K562 (cell line): ENCODE data around the gene CRADD. TPM values are rescaled to one million over a fixed set of nuclear protein-coding genes. Genes with fewer than 3 reads are reported as not detected.

Experiments
- ATAC-seq: fragments of 200-7000 bp; cut with Tn5 transposase; 3 replicates; pipeline ENCODE4 v1.9.1; 2020; ENCODE audit warnings: moderate library complexity
- BruUV-seq: library from RNA; stranded (reverse); fragments of 400-500 nt; replicated peaks from 2 replicates; lab custom pipeline; 2021; lab: Mats Ljungman, UMichigan
- CTCF ChIA-PET: fragments of 300-600 bp; formaldehyde crosslinking; extraction: SDS; loops from one replicate; lab custom pipeline; 2021; ENCODE audit warnings: low intra/inter-chr PET ratio; lab: Yijun Ruan, JAX
- POLR2A ChIA-PET: fragments of 300-600, 350-650 bp; sonication (Branson Sonifier 250); formaldehyde crosslinking; extraction: SDS; loops from one replicate; lab custom pipeline; 2021; ENCODE audit warnings: antibody characterized with exemption, inconsistent platforms; lab: Yijun Ruan, JAX
- DNase-seq, 4 experiments: peaks; one replicate each; pipeline versions ENCODE4 v3.0.0 to v3.0.0-alpha.2; 2011 to 2018; ENCODE audit warnings: low spot score in 3 of 4, mixed read lengths in 3 of 4; ENCODE audit errors: extremely low read depth in 1 of 4
- FAIRE-seq: peaks from 2 replicates; lab custom pipeline; 2011; peaks lifted over from hg19 to GRCh38; lab: Jason Lieb, UNC
- H2AFZ ChIP-seq: 2 replicates; pipeline ENCODE4 v1.6.0; 2011; ENCODE audit warnings: low read depth, low read length, control low read depth, inconsistent platforms
- H3K27ac ChIP-seq: fragments of 200-600 bp; 3 replicates; pipeline ENCODE4 v1.8.0; 2011; ENCODE audit warnings: low read depth, mild to moderate bottlenecking, control low read depth, inconsistent platforms, low read length, moderate library complexity, mixed read lengths; ENCODE audit errors: extremely low read depth
- H3K27me3 ChIP-seq, 2 experiments: fragments of 300-600 bp in 1 of 2; 2 replicates in 1 of 2; 3 replicates in 1 of 2; pipeline versions ENCODE4 v1.6.0 to v1.8.0; 2011; ENCODE audit warnings: inconsistent platforms in 2 of 2, low read length in 2 of 2, mild to moderate bottlenecking in 1 of 2, mixed read lengths in 1 of 2, moderate library complexity in 1 of 2; ENCODE audit not compliant: control insufficient read depth in 2 of 2, insufficient read depth in 2 of 2
- H3K36me3 ChIP-seq: fragments of 300-600 bp; 3 replicates; pipeline ENCODE4 v1.8.0; 2011; ENCODE audit warnings: mild to moderate bottlenecking, low read length, inconsistent platforms; ENCODE audit not compliant: control insufficient read depth, insufficient read depth
- H3K4me1 ChIP-seq, 2 experiments: fragments of 200-600 bp in 1 of 2; replicated peaks in 1 of 2; 2 replicates in 1 of 2; 3 replicates in 1 of 2; pipeline versions ENCODE4 v1.5.1 to v1.8.0; 2011; ENCODE audit warnings: inconsistent platforms in 2 of 2, low read length in 2 of 2, mild to moderate bottlenecking in 1 of 2, mixed read lengths in 1 of 2, moderate library complexity in 1 of 2; ENCODE audit not compliant: control insufficient read depth in 2 of 2, insufficient read depth in 2 of 2
- H3K4me2 ChIP-seq: 2 replicates; pipeline ENCODE4 v1.6.1; 2011; ENCODE audit warnings: low read length, control low read depth, inconsistent platforms, mixed read lengths; ENCODE audit not compliant: insufficient read depth
- H3K4me3 ChIP-seq: fragments of 200-600 bp; sonication (generic), shearing (Covaris generic); 2 replicates; pipeline ENCODE4 v1.5.1; 2016; ENCODE audit warnings: control low read depth, inconsistent platforms
- H3K79me2 ChIP-seq: fragments of 200-600 bp; 3 replicates; pipeline ENCODE4 v1.8.0; 2011; ENCODE audit warnings: low read length, inconsistent platforms; ENCODE audit not compliant: control insufficient read depth, insufficient read depth
- H3K9ac ChIP-seq, 2 experiments: 2 replicates each; pipeline versions ENCODE4 v1.6.0 to v1.6.1; 2011; ENCODE audit warnings: low read depth in 2 of 2, low read length in 2 of 2, control low read depth in 1 of 2, inconsistent platforms in 1 of 2, mild to moderate bottlenecking in 1 of 2, mixed read lengths in 1 of 2; ENCODE audit not compliant: insufficient read depth in 1 of 2
- H3K9me1 ChIP-seq: one replicate; pipeline ENCODE4 v1.6.0; 2011; ENCODE audit warnings: inconsistent platforms, mild to moderate bottlenecking, low read length, moderate library complexity; ENCODE audit not compliant: control insufficient read depth, insufficient read depth
- H3K9me3 ChIP-seq: replicated peaks from 2 replicates; pipeline ENCODE4 v1.5.1; 2011; ENCODE audit warnings: low read depth, low read length, inconsistent platforms; ENCODE audit not compliant: control insufficient read depth, insufficient read depth
- H4K20me1 ChIP-seq: replicated peaks from 2 replicates; pipeline ENCODE4 v1.6.1; 2011; ENCODE audit warnings: low read length, inconsistent platforms, mixed read lengths; ENCODE audit not compliant: control insufficient read depth, insufficient read depth
- ADNP ChIP-seq: fragments of 200-800 bp; sonication (Bioruptor generic); IDR thresholded peaks from 2 replicates; pipeline ENCODE4 v1.6.1; 2016; ENCODE audit warnings: missing genetic modification characterization, missing compliant biosample characterization
- EGR1 ChIP-seq: fragments of 450-650 bp; conservative IDR thresholded peaks from 2 replicates; pipeline ENCODE4 v1.6.1; 2017; ENCODE audit warnings: mild to moderate bottlenecking
- EWSR1 ChIP-seq: fragments of 450-650 bp; IDR thresholded peaks from 2 replicates; pipeline ENCODE4 v1.6.1; 2018; ENCODE audit warnings: borderline replicate concordance, mild to moderate bottlenecking, low read depth, moderate library complexity; ENCODE audit not compliant: partially characterized antibody
- HLTF ChIP-seq: fragments of 450-650 bp; IDR thresholded peaks from 2 replicates; pipeline ENCODE4 v1.6.1; 2016
- HNRNPLL ChIP-seq: fragments of 200-400 bp; formaldehyde crosslinking; IDR thresholded peaks from 2 replicates; pipeline ENCODE4 v1.6.1; 2017; ENCODE audit warnings: low read length, low read depth, mild to moderate bottlenecking; ENCODE audit not compliant: poor library complexity, severe bottlenecking
- SP2 ChIP-seq: IDR thresholded peaks from 2 replicates; pipeline ENCODE4 v1.6.1; 2011; ENCODE audit warnings: mild to moderate bottlenecking, low read depth, low read length, moderate library complexity; ENCODE audit not compliant: poor library complexity, severe bottlenecking; ENCODE audit errors: extremely low read depth
- TRIM24 ChIP-seq, 2 experiments: fragments of 450-650 bp; IDR thresholded peaks; 2 replicates each; pipeline ENCODE4 v1.6.1; 2016
- ZBTB17 ChIP-seq: fragments of 450-650 bp; formaldehyde crosslinking; IDR thresholded peaks from 2 replicates; pipeline ENCODE4 v1.4.0; 2020; ENCODE audit warnings: mild to moderate bottlenecking
- ZNF124 ChIP-seq: sonication (generic); formaldehyde crosslinking; IDR thresholded peaks from 2 replicates; pipeline ENCODE4 v1.8.1; 2022; ENCODE audit warnings: missing genetic modification reagents
- ZNF143 ChIP-seq: sonication (generic); formaldehyde crosslinking; IDR thresholded peaks from 2 replicates; pipeline ENCODE4 v1.9.0; 2022; ENCODE audit warnings: mild to moderate bottlenecking, missing genetic modification reagents
- ZNF586 ChIP-seq: fragments of 450-650 bp; formaldehyde crosslinking; conservative IDR thresholded peaks from 2 replicates; pipeline ENCODE4 v1.4.0; 2020; ENCODE audit warnings: mild to moderate bottlenecking, moderate library complexity
- ZNF644 ChIP-seq: fragments of 200-800 bp; sonication (Bioruptor generic); IDR thresholded peaks from 2 replicates; pipeline ENCODE4 v1.6.1; 2016; ENCODE audit warnings: low read depth, missing genetic modification characterization, missing compliant biosample characterization
- WGBS: fragments of 100-300 bp; shearing (Covaris generic); methylation state at CpG from one replicate; pipeline ENCODE4 v1.1.6; 2016; ENCODE audit warnings: low coverage, mixed read lengths; ENCODE audit not compliant: insufficient coverage; ENCODE audit errors: missing lambda C conversion rate; 5-methylcytosine and 5-hydroxymethylcytosine counted together
- in situ Hi-C: fragments of 300-500 bp; cut with MboI; formaldehyde crosslinking; loops from 4 replicates; pipeline ENCODE4 v1.15.0; 2018; ENCODE audit warnings: inconsistent platforms, mixed read lengths
- intact Hi-C: fragments of 100-400 bp; cut with micrococcal nuclease; formaldehyde crosslinking; loops from 2 replicates; pipeline ENCODE4 v1.14.2; 2022
- polyA plus RNA-seq, 8 experiments: library from polyadenylated mRNA; depleted of rRNA in 4 of 8; stranded (reverse) in 5 of 8; unstranded in 3 of 8; fragments of >200 nt; fragmentation: Nextera tagmentation in 2 of 8; fragmentation: Illumina TruSeq in 1 of 8; extraction: Ambion mirVana in 2 of 8; extraction: Trizol in 1 of 8; gene quantifications; 2 replicates each; pipeline versions ENCODE4 v1.2.1 to v1.2.3, GENCODE V29; 2011 to 2014; ENCODE audit warnings: inconsistent platforms in 1 of 8, missing spikeins in 1 of 8
- total RNA-seq, 7 experiments: library from RNA; depleted of rRNA in 6 of 7; stranded (reverse); fragments of >200 nt in 6 of 7; fragmentation: Illumina TruSeq in 2 of 7; extraction: Trizol in 2 of 7; gene quantifications; 2 replicates each; pipeline versions ENCODE4 v1.2.1 to v1.2.3, GENCODE V29; 2011 to 2021; ENCODE audit warnings: low replicate concordance in 1 of 7
- TF ChIP-seq, protein P1 (sequence below): IDR thresholded peaks from 2 replicates; pipeline ENCODE4 v1.6.1; 2016; ENCODE audit warnings: missing genetic modification characterization, missing compliant biosample characterization
- TF ChIP-seq, protein P2 (sequence below): sonication (generic); formaldehyde crosslinking; IDR thresholded peaks from 2 replicates; pipeline ENCODE4 v1.5.0; 2020; ENCODE audit warnings: missing genetic modification reagents
- TF ChIP-seq, protein P3 (sequence below): fragments of 250-450 bp; sonication (Bioruptor Pico); IDR thresholded peaks from 2 replicates; pipeline ENCODE4 v1.5.1; 2021; ENCODE audit warnings: mild to moderate bottlenecking
- TF ChIP-seq, protein P4 (sequence below): fragments of 450-650 bp; formaldehyde crosslinking; IDR thresholded peaks from 2 replicates; pipeline ENCODE4 v1.4.0; 2020; ENCODE audit warnings: mild to moderate bottlenecking, moderate library complexity
- TF ChIP-seq, protein P5 (sequence below), 3 experiments: fragments of 200-800 bp in 1 of 3; sonication (Bioruptor generic) in 1 of 3; sonication (generic) in 1 of 3; formaldehyde crosslinking in 1 of 3; IDR thresholded peaks; 2 replicates each; pipeline versions ENCODE4 v1.6.1 to v1.8.0; 2016 to 2022; ENCODE audit warnings: mild to moderate bottlenecking in 2 of 3, missing compliant biosample characterization in 2 of 3, missing genetic modification characterization in 2 of 3, missing genetic modification reagents in 1 of 3

CRADD gene
- total and polyA plus RNA-seq, 9 of the 15 experiments (the other 6 are each of a cell fraction or from before 2014, with no cell fraction given), result 20.5 to 41.1 (median 25.9) TPM

DNA sequence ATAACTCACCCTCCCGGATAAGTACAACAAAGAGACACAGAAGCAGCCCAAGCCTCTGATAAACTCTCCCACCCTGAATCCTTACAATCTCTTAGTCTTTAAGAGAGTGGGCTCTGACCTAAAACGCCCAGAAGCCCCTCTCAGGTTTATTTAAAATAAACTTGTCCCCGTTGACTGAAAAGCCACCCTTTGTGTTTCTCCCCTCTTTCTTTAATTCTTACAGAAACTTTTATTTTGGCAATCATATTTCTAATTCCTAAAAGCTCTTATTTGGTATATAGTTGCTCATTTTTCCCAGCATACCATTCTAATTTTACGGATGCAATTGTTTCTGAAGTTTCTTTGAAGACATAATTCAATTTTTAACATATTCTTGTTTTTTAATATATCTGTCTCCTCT, 249.1 kb downstream of the CRADD start:
- no peak for ATAC-seq
- H3K4me1 ChIP-seq, result peaks cover 4 to 14% of the 10 kb centered on the region in 2 experiments
- H3K27ac ChIP-seq, result no peak overlapping the region
- H3K9ac ChIP-seq, result no peak overlapping the region
- BruUV-seq, result no TSS peak
- WGBS, result 14% methylated on average over 4 of the region's 4 CpGs
- no peak overlapping the region for H3K4me3 ChIP-seq
- in situ Hi-C loops (no loop called here), intact Hi-C loops (no loop called here)
- H3K36me3 ChIP-seq, result no peaks in the 10 kb centered on the region
- DNase-seq, result no peak
- peaks cover 3% of the 10 kb centered on the region; the same call in 1 of the 2 replicates for H3K9me3 ChIP-seq
- CTCF ChIA-PET, result no interaction called here
- no peaks in the 10 kb centered on the region for H4K20me1 ChIP-seq
- no peak overlapping the region for H2AFZ ChIP-seq
- H3K27me3 ChIP-seq, result no peaks in the 10 kb centered on the region
- no peaks in the 10 kb centered on the region for H3K9me1 ChIP-seq
- H3K79me2 ChIP-seq, result no peaks in the 10 kb centered on the region
- no peak for FAIRE-seq
- POLR2A ChIA-PET, result interaction anchor here (0.6 kb wide), 1 partner anchor 19 kb away, joined by 3 read pairs; no protein-coding TSS in a partner anchor
- no peak overlapping the region for H3K4me2 ChIP-seq
- no peak for TF ChIP-seq EGR1
- TF ChIP-seq, protein P1, sequence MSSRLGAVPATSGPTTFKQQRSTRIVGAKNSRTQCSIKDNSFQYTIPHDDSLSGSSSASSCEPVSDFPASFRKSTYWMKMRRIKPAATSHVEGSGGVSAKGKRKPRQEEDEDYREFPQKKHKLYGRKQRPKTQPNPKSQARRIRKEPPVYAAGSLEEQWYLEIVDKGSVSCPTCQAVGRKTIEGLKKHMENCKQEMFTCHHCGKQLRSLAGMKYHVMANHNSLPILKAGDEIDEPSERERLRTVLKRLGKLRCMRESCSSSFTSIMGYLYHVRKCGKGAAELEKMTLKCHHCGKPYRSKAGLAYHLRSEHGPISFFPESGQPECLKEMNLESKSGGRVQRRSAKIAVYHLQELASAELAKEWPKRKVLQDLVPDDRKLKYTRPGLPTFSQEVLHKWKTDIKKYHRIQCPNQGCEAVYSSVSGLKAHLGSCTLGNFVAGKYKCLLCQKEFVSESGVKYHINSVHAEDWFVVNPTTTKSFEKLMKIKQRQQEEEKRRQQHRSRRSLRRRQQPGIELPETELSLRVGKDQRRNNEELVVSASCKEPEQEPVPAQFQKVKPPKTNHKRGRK (tag), result no peak
- TF ChIP-seq ZNF586 (CRISPR knock-in tag), result no peak
- TF ChIP-seq EWSR1, result no peak
- TF ChIP-seq, protein P2, sequence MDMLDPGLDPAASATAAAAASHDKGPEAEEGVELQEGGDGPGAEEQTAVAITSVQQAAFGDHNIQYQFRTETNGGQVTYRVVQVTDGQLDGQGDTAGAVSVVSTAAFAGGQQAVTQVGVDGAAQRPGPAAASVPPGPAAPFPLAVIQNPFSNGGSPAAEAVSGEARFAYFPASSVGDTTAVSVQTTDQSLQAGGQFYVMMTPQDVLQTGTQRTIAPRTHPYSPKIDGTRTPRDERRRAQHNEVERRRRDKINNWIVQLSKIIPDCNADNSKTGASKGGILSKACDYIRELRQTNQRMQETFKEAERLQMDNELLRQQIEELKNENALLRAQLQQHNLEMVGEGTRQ (CRISPR knock-in tag), result no peak
- no peak for TF ChIP-seq HNRNPLL
- no peak for TF ChIP-seq ZNF124 (CRISPR knock-in tag)
- TF ChIP-seq, protein P3, sequence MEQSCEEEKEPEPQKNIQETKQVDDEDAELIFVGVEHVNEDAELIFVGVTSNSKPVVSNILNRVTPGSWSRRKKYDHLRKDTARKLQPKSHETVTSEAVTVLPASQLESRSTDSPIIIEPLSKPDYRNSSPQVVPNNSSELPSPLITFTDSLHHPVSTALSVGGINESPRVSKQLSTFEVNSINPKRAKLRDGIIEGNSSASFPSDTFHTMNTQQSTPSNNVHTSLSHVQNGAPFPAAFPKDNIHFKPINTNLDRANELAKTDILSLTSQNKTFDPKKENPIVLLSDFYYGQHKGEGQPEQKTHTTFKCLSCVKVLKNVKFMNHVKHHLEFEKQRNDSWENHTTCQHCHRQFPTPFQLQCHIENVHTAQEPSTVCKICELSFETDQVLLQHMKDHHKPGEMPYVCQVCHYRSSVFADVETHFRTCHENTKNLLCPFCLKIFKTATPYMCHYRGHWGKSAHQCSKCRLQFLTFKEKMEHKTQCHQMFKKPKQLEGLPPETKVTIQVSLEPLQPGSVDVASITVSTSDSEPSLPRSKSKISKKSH (CRISPR knock-in tag), result peak; percentile 76; the same call in 1 of the 2 replicates
- no peak for TF ChIP-seq ZBTB17 (CRISPR knock-in tag)
- TF ChIP-seq, protein P4, sequence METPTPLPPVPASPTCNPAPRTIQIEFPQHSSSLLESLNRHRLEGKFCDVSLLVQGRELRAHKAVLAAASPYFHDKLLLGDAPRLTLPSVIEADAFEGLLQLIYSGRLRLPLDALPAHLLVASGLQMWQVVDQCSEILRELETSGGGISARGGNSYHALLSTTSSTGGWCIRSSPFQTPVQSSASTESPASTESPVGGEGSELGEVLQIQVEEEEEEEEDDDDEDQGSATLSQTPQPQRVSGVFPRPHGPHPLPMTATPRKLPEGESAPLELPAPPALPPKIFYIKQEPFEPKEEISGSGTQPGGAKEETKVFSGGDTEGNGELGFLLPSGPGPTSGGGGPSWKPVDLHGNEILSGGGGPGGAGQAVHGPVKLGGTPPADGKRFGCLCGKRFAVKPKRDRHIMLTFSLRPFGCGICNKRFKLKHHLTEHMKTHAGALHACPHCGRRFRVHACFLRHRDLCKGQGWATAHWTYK, result no peak
- TF ChIP-seq HLTF, result peak; percentile 96; the same call in 1 of the 2 replicates
- peak in 1 of 2 experiments; percentile 15; a peak in 1 of 4 replicates for TF ChIP-seq TRIM24 (IDR thresholded peaks at IDR 0.05)
- TF ChIP-seq, protein P5, sequence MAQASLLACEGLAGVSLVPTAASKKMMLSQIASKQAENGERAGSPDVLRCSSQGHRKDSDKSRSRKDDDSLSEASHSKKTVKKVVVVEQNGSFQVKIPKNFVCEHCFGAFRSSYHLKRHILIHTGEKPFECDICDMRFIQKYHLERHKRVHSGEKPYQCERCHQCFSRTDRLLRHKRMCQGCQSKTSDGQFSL (CRISPR knock-in tag; IDR thresholded peaks at IDR 0.05), result no peak
- TF ChIP-seq, protein P5 (tag; IDR thresholded peaks at IDR 0.05), result no peak
- TF ChIP-seq SP2, result no peak
- no peak for TF ChIP-seq ZNF644 (tag)
- no peak for TF ChIP-seq ZNF143 (CRISPR knock-in tag)
- TF ChIP-seq ADNP (tag), result 0 out of 2 replicates have a peak, but pooled peaks have one; percentile 20
